WI38 (cell line): ENCODE data around the gene C8B.

ENCODE experiments used
- H3K4me3 ChIP-seq: 2 replicates; pipeline ENCODE4 v1.5.1; 2011; ENCODE audit warnings: low read depth, mild to moderate bottlenecking, control low read depth, low read length
- CTCF ChIP-seq: IDR thresholded peaks from 2 replicates; pipeline ENCODE4 v1.5.1; 2012; ENCODE audit warnings: low read depth, mild to moderate bottlenecking, control low read depth, low read length

Gene C8B

GRCh38 chr1:56916630-56917029, 49.2 kb downstream of the C8B start:
- no peak for TF ChIP-seq CTCF

GRCh38 chr1:56915960-56916359, 49.9 kb downstream of the C8B start:
- TF ChIP-seq CTCF = no peak
- no peak overlapping the region for H3K4me3 ChIP-seq

More at GRCh38 chr1:56916630-56917029, 49.2 kb downstream of the C8B start:
- no peak overlapping the region for H3K4me3 ChIP-seq

GRCh38 chr1:56912325-56912724, 53.5 kb downstream of the C8B start:
- no peak for TF ChIP-seq CTCF
- no peak overlapping the region for H3K4me3 ChIP-seq

GRCh38 chr1:56911098-56911938, 54.5 kb downstream of the C8B start:
- no peak overlapping the region for H3K4me3 ChIP-seq
- TF ChIP-seq CTCF = no peak

- no peak overlapping the region for H3K4me3 ChIP-seq
- TF ChIP-seq CTCF = no peak
Measured at GRCh38 chr1:56910441-56910985, 55.3 kb downstream of the C8B start.

GRCh38 chr1:56908619-56909221, 57.1 kb downstream of the C8B start:
- H3K4me3 ChIP-seq = no peak overlapping the region
- no peak for TF ChIP-seq CTCF

- no peak overlapping the region for H3K4me3 ChIP-seq
- TF ChIP-seq CTCF = no peak
Measured at GRCh38 chr1:56905667-56906066, 60.1 kb downstream of the C8B start.
